HepG2 (cell line): ENCODE data around the gene AURKA. TPM values are rescaled to one million over a fixed set of nuclear protein-coding genes. Genes with fewer than 3 reads are reported as not detected.

Experiments used
- BRF2 ChIP-seq: sonication (generic); formaldehyde crosslinking; IDR thresholded peaks from 2 replicates; pipeline ENCODE4 v1.8.1; 2022; ENCODE audit warnings: mild to moderate bottlenecking, missing genetic modification reagents
- CEBPG ChIP-seq: IDR thresholded peaks from 2 replicates; pipeline ENCODE4 v1.6.1; 2016
- EEA1 ChIP-seq: sonication (generic); formaldehyde crosslinking; IDR thresholded peaks from 2 replicates; pipeline ENCODE4 v1.5.1; 2020; ENCODE audit warnings: mild to moderate bottlenecking, missing genetic modification reagents, borderline replicate concordance
- MEF2D ChIP-seq: sonication (generic); formaldehyde crosslinking; IDR thresholded peaks from 2 replicates; pipeline ENCODE4 v1.5.1; 2020; ENCODE audit warnings: mild to moderate bottlenecking, missing genetic modification reagents
- POGZ ChIP-seq: sonication (generic); formaldehyde crosslinking; IDR thresholded peaks from 2 replicates; pipeline ENCODE4 v1.4.0; 2020; ENCODE audit warnings: mild to moderate bottlenecking, missing genetic modification reagents
- RAD21 ChIP-seq: fragments of 450-650 bp; formaldehyde crosslinking; IDR thresholded peaks from 2 replicates; pipeline ENCODE4 v1.5.0; 2020; ENCODE audit warnings: mild to moderate bottlenecking
- REXO4 ChIP-seq: sonication (generic); formaldehyde crosslinking; IDR thresholded peaks from 2 replicates; pipeline ENCODE4 v1.8.0; 2022; ENCODE audit warnings: missing genetic modification reagents, mild to moderate bottlenecking, borderline replicate concordance
- TP53 ChIP-seq: sonication (generic); formaldehyde crosslinking; conservative IDR thresholded peaks from 2 replicates; pipeline ENCODE4 v1.4.0; 2020; ENCODE audit warnings: missing genetic modification reagents
- ZFP37 ChIP-seq: sonication (generic); formaldehyde crosslinking; IDR thresholded peaks from 2 replicates; pipeline ENCODE4 v1.4.0; 2020; ENCODE audit warnings: missing genetic modification reagents, borderline replicate concordance
- ZNF543 ChIP-seq: sonication (generic); formaldehyde crosslinking; IDR thresholded peaks from 2 replicates; pipeline ENCODE4 v1.4.0; 2020; ENCODE audit warnings: mild to moderate bottlenecking, missing genetic modification reagents
- ZNF564 ChIP-seq: sonication (generic); formaldehyde crosslinking; IDR thresholded peaks from 2 replicates; pipeline ENCODE4 v1.8.1; 2023; ENCODE audit warnings: mild to moderate bottlenecking, missing genetic modification reagents
- ZSCAN25 ChIP-seq: sonication (generic); formaldehyde crosslinking; IDR thresholded peaks from 2 replicates; pipeline ENCODE4 v1.8.0; 2022; ENCODE audit warnings: mild to moderate bottlenecking, missing genetic modification reagents
- polyA plus RNA-seq, 8 experiments: library from polyadenylated mRNA; depleted of rRNA in 3 of 8; stranded (reverse) in 7 of 8; unstranded in 1 of 8; fragments of >200 nt; fragmentation: Illumina TruSeq in 4 of 8; extraction: Trizol in 4 of 8; gene quantifications; 2 replicates each; pipeline versions ENCODE4 v1.2.1 to v1.2.3, GENCODE V29; 2011 to 2016; ENCODE audit warnings: low read depth in 4 of 8, missing spikeins in 1 of 8, mixed read lengths in 1 of 8; ENCODE audit not compliant: insufficient read depth in 1 of 8
- total RNA-seq, 5 experiments: library from RNA; depleted of rRNA; stranded (reverse); fragments of >200 nt; fragmentation: Illumina TruSeq; extraction: Trizol; gene quantifications; 2 replicates each; pipeline ENCODE4 v1.2.3, GENCODE V29; 2016; ENCODE audit warnings: low read depth in 1 of 5
- TF ChIP-seq, protein P1 (sequence below): sonication (generic); formaldehyde crosslinking; IDR thresholded peaks from 2 replicates; pipeline ENCODE4 v1.8.1; 2023; ENCODE audit warnings: missing genetic modification reagents, inconsistent platforms, borderline replicate concordance
- TF ChIP-seq, protein P2 (sequence below): sonication (generic); formaldehyde crosslinking; IDR thresholded peaks from 2 replicates; pipeline ENCODE4 v1.9.0; 2022; ENCODE audit warnings: missing genetic modification reagents, mild to moderate bottlenecking, borderline replicate concordance
- TF ChIP-seq, protein P3 (sequence below): sonication (generic); formaldehyde crosslinking; IDR thresholded peaks from 2 replicates; pipeline ENCODE4 v1.4.0; 2020; ENCODE audit warnings: missing genetic modification reagents
- TF ChIP-seq, protein P4 (sequence below): sonication (generic); formaldehyde crosslinking; IDR thresholded peaks from 2 replicates; pipeline ENCODE4 v1.8.0; 2023; ENCODE audit warnings: mild to moderate bottlenecking, missing genetic modification reagents

Gene AURKA
- total and polyA plus RNA-seq, 2 of the 13 experiments (the other 11 are each of a cell fraction or from before 2014, with no cell fraction given): 96.4 to 224 TPM

- TF ChIP-seq, protein P1, sequence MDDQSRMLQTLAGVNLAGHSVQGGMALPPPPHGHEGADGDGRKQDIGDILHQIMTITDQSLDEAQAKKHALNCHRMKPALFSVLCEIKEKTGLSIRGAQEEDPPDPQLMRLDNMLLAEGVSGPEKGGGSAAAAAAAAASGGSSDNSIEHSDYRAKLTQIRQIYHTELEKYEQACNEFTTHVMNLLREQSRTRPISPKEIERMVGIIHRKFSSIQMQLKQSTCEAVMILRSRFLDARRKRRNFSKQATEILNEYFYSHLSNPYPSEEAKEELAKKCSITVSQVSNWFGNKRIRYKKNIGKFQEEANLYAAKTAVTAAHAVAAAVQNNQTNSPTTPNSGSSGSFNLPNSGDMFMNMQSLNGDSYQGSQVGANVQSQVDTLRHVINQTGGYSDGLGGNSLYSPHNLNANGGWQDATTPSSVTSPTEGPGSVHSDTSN (CRISPR knock-in tag): 0 out of 2 replicates have a peak, but pooled peaks have one; percentile 46
- TF ChIP-seq, protein P2, sequence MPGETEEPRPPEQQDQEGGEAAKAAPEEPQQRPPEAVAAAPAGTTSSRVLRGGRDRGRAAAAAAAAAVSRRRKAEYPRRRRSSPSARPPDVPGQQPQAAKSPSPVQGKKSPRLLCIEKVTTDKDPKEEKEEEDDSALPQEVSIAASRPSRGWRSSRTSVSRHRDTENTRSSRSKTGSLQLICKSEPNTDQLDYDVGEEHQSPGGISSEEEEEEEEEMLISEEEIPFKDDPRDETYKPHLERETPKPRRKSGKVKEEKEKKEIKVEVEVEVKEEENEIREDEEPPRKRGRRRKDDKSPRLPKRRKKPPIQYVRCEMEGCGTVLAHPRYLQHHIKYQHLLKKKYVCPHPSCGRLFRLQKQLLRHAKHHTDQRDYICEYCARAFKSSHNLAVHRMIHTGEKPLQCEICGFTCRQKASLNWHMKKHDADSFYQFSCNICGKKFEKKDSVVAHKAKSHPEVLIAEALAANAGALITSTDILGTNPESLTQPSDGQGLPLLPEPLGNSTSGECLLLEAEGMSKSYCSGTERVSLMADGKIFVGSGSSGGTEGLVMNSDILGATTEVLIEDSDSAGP (CRISPR knock-in tag): peak; percentile 68; the same call in 1 of the 2 replicates
- TF ChIP-seq POGZ (CRISPR knock-in tag): peak; percentile 10; the same call in 1 of the 2 replicates
- TF ChIP-seq, protein P3, sequence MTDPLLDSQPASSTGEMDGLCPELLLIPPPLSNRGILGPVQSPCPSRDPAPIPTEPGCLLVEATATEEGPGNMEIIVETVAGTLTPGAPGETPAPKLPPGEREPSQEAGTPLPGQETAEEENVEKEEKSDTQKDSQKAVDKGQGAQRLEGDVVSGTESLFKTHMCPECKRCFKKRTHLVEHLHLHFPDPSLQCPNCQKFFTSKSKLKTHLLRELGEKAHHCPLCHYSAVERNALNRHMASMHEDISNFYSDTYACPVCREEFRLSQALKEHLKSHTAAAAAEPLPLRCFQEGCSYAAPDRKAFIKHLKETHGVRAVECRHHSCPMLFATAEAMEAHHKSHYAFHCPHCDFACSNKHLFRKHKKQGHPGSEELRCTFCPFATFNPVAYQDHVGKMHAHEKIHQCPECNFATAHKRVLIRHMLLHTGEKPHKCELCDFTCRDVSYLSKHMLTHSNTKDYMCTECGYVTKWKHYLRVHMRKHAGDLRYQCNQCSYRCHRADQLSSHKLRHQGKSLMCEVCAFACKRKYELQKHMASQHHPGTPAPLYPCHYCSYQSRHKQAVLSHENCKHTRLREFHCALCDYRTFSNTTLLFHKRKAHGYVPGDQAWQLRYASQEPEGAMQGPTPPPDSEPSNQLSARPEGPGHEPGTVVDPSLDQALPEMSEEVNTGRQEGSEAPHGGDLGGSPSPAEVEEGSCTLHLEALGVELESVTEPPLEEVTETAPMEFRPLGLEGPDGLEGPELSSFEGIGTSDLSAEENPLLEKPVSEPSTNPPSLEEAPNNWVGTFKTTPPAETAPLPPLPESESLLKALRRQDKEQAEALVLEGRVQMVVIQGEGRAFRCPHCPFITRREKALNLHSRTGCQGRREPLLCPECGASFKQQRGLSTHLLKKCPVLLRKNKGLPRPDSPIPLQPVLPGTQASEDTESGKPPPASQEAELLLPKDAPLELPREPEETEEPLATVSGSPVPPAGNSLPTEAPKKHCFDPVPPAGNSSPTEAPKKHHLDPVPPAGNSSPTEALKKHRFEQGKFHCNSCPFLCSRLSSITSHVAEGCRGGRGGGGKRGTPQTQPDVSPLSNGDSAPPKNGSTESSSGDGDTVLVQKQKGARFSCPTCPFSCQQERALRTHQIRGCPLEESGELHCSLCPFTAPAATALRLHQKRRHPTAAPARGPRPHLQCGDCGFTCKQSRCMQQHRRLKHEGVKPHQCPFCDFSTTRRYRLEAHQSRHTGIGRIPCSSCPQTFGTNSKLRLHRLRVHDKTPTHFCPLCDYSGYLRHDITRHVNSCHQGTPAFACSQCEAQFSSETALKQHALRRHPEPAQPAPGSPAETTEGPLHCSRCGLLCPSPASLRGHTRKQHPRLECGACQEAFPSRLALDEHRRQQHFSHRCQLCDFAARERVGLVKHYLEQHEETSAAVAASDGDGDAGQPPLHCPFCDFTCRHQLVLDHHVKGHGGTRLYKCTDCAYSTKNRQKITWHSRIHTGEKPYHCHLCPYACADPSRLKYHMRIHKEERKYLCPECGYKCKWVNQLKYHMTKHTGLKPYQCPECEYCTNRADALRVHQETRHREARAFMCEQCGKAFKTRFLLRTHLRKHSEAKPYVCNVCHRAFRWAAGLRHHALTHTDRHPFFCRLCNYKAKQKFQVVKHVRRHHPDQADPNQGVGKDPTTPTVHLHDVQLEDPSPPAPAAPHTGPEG (CRISPR knock-in tag): peak; percentile 28; the same call in 1 of the 2 replicates
- peak; percentile 35 for TF ChIP-seq CEBPG (CRISPR knock-in tag)
- TF ChIP-seq RAD21 (CRISPR knock-in tag): peak; percentile 21; the same call in 1 of the 2 replicates
- peak; percentile 72 for TF ChIP-seq MEF2D (CRISPR knock-in tag)
- no peak for TF ChIP-seq REXO4 (CRISPR knock-in tag)
- peak; percentile 89; the same call in 1 of the 2 replicates for TF ChIP-seq ZNF564 (CRISPR knock-in tag)
- TF ChIP-seq, protein P4, sequence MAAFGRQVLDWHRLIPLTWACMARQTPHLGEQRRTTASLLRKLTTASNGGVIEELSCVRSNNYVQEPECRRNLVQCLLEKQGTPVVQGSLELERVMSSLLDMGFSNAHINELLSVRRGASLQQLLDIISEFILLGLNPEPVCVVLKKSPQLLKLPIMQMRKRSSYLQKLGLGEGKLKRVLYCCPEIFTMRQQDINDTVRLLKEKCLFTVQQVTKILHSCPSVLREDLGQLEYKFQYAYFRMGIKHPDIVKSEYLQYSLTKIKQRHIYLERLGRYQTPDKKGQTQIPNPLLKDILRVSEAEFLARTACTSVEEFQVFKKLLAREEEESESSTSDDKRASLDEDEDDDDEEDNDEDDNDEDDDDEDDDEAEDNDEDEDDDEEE (CRISPR knock-in tag): no peak
- TF ChIP-seq ZSCAN25 (CRISPR knock-in tag): no peak
- TF ChIP-seq ZFP37 (CRISPR knock-in tag): peak; percentile 12; the same call in 1 of the 2 replicates
- peak; percentile 67; the same call in 1 of the 2 replicates for TF ChIP-seq BRF2 (CRISPR knock-in tag)
- TF ChIP-seq EEA1 (CRISPR knock-in tag): peak; percentile 37; the same call in 1 of the 2 replicates
- no peak for TF ChIP-seq TP53 (CRISPR knock-in tag)
- peak; percentile 88 for TF ChIP-seq ZNF543 (CRISPR knock-in tag)
These were observed 32.5 kb downstream of the AURKA start (continued) for GRCh38 chr20:56359212-56360132.
